Measurements from ENCODE around the gene NOL3. TPM values are rescaled to one million over a fixed set of nuclear protein-coding genes. Genes with fewer than 3 reads are reported as not detected.
A peak's percentile ranks its signal among the peaks of the same experiment; 100 is the strongest.

The NOL3 gene
- total and polyA plus RNA-seq, 2 of the 13 experiments (the other 11 are each of a cell fraction or from before 2014, with no cell fraction given) = 5.7 to 20.5 TPM

DNA sequence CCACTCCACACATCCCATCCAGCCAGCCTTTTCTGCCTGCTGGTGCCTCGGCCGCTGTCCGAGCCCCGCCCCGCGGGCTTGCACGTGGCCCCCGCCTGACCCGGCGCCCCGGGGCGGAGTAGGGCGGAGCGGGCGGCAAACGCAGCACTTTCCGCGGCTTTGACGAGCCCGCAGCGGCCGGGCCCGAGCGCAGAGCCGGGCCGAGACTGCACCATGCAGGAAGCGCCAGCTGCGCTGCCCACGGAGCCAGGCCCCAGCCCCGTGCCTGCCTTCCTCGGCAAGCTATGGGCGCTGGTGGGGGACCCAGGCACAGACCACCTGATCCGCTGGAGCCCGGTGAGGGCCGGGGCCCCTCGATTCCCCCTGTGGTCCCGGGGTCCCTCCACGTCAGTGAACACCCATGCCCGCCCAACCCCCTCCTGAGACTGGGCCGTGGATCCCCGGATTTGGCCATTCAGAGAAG, 5.7 kb upstream of the NOL3 start, which contains the start of gene HSF4 (continued):
- TF ChIP-seq ZNF468 (CRISPR knock-in tag; IDR thresholded peaks at IDR 0.05) = peak; percentile 78; the same call in 1 of the 2 replicates
- TF ChIP-seq, protein P1, sequence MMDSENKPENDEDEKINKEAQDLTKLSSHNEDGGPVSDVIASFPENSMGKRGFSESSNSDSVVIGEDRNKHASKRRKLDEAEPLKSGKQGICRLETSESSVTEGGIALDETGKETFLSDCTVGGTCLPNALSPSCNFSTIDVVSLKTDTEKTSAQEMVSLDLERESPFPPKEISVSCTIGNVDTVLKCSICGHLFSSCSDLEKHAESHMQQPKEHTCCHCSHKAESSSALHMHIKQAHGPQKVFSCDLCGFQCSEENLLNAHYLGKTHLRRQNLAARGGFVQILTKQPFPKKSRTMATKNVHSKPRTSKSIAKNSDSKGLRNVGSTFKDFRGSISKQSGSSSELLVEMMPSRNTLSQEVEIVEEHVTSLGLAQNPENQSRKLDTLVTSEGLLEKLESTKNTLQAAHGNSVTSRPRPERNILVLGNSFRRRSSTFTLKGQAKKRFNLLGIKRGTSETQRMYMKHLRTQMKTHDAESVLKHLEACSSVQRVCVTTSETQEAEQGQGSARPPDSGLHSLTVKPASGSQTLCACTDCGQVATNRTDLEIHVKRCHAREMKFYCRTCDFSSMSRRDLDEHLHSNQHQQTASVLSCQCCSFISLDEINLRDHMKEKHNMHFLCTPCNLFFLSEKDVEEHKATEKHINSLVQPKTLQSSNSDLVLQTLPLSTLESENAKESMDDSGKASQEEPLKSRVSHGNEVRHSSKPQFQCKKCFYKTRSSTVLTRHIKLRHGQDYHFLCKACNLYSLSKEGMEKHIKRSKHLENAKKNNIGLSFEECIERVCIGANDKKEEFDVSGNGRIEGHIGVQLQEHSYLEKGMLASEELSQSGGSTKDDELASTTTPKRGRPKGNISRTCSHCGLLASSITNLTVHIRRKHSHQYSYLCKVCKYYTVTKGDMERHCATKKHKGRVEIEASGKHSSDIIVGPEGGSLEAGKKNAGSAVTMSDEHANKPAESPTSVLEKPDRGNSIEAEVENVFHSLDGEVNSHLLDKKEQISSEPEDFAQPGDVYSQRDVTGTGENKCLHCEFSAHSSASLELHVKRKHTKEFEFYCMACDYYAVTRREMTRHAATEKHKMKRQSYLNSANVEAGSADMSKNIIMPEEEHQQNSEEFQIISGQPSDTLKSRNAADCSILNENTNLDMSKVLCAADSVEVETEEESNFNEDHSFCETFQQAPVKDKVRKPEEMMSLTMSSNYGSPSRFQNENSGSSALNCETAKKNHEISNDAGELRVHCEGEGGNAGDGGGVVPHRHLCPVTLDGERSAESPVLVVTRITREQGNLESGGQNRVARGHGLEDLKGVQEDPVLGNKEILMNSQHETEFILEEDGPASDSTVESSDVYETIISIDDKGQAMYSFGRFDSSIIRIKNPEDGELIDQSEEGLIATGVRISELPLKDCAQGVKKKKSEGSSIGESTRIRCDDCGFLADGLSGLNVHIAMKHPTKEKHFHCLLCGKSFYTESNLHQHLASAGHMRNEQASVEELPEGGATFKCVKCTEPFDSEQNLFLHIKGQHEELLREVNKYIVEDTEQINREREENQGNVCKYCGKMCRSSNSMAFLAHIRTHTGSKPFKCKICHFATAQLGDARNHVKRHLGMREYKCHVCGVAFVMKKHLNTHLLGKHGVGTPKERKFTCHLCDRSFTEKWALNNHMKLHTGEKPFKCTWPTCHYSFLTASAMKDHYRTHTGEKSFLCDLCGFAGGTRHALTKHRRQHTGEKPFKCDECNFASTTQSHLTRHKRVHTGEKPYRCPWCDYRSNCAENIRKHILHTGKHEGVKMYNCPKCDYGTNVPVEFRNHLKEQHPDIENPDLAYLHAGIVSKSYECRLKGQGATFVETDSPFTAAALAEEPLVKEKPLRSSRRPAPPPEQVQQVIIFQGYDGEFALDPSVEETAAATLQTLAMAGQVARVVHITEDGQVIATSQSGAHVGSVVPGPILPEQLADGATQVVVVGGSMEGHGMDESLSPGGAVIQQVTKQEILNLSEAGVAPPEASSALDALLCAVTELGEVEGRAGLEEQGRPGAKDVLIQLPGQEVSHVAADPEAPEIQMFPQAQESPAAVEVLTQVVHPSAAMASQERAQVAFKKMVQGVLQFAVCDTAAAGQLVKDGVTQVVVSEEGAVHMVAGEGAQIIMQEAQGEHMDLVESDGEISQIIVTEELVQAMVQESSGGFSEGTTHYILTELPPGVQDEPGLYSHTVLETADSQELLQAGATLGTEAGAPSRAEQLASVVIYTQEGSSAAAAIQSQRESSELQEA (CRISPR knock-in tag; IDR thresholded peaks at IDR 0.05; ENCODE audit: not compliant biosample characterization) = peak; percentile 88
- TF ChIP-seq ZNF703 (CRISPR knock-in tag; IDR thresholded peaks at IDR 0.05; ENCODE audit: borderline replicate concordance) = no peak; the same call in 1 of the 2 replicates
- TF ChIP-seq, protein P2, sequence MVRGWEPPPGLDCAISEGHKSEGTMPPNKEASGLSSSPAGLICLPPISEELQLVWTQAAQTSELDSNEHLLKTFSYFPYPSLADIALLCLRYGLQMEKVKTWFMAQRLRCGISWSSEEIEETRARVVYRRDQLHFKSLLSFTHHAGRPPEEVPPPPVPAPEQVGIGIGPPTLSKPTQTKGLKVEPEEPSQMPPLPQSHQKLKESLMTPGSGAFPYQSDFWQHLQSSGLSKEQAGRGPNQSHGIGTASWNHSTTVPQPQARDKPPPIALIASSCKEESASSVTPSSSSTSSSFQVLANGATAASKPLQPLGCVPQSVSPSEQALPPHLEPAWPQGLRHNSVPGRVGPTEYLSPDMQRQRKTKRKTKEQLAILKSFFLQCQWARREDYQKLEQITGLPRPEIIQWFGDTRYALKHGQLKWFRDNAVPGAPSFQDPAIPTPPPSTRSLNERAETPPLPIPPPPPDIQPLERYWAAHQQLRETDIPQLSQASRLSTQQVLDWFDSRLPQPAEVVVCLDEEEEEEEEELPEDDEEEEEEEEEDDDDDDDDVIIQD (CRISPR knock-in tag; IDR thresholded peaks at IDR 0.05; ENCODE audit: low read depth) = no peak
- TF ChIP-seq ZNF556 (CRISPR knock-in tag; IDR thresholded peaks at IDR 0.05; ENCODE audit: borderline replicate concordance) = no peak
- no peak for TF ChIP-seq ZNF678 (CRISPR knock-in tag; IDR thresholded peaks at IDR 0.05)
- peak; percentile 95 for TF ChIP-seq ARHGAP35 (CRISPR knock-in tag; IDR thresholded peaks at IDR 0.05; ENCODE audit: borderline replicate concordance)
- peak; percentile 91; the same call in 1 of the 2 replicates for TF ChIP-seq ISX (CRISPR knock-in tag; conservative IDR thresholded peaks at IDR 0.05)
- TF ChIP-seq DR1 (CRISPR knock-in tag; IDR thresholded peaks at IDR 0.05) = no peak; the same call in 1 of the 2 replicates
- TF ChIP-seq ZNF451 (CRISPR knock-in tag; IDR thresholded peaks at IDR 0.05) = peak; percentile 89; the same call in 1 of the 2 replicates
- no peak; the same call in 1 of the 2 replicates for TF ChIP-seq MEIS1 (CRISPR knock-in tag; IDR thresholded peaks at IDR 0.05; ENCODE audit: borderline replicate concordance)
- TF ChIP-seq, protein P3, sequence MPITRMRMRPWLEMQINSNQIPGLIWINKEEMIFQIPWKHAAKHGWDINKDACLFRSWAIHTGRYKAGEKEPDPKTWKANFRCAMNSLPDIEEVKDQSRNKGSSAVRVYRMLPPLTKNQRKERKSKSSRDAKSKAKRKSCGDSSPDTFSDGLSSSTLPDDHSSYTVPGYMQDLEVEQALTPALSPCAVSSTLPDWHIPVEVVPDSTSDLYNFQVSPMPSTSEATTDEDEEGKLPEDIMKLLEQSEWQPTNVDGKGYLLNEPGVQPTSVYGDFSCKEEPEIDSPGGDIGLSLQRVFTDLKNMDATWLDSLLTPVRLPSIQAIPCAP (CRISPR knock-in tag; IDR thresholded peaks at IDR 0.05; ENCODE audit: low read depth) = 0 out of 2 replicates have a peak, but pooled peaks have one; percentile 75
- TF ChIP-seq HNRNPUL1 (IDR thresholded peaks at IDR 0.05; ENCODE audit: low read depth, low read length) = no peak
- TF ChIP-seq FOXM1 (CRISPR knock-in tag; IDR thresholded peaks at IDR 0.05) = no peak
- TF ChIP-seq ZNF207 (IDR thresholded peaks at IDR 0.05; ENCODE audit: borderline replicate concordance) = no peak
- TF ChIP-seq TEAD2 (CRISPR knock-in tag; IDR thresholded peaks at IDR 0.05) = peak; percentile 75; the same call in 1 of the 2 replicates
- no peak for TF ChIP-seq ZSCAN30 (CRISPR knock-in tag; IDR thresholded peaks at IDR 0.05)
- peak; percentile 93 for TF ChIP-seq HNRNPLL (IDR thresholded peaks at IDR 0.05; ENCODE audit: low read depth, low read length, poor library complexity, severe bottlenecking)
- TF ChIP-seq, protein P4, sequence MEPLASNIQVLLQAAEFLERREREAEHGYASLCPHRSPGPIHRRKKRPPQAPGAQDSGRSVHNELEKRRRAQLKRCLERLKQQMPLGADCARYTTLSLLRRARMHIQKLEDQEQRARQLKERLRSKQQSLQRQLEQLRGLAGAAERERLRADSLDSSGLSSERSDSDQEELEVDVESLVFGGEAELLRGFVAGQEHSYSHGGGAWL (CRISPR knock-in tag; IDR thresholded peaks at IDR 0.05) = peak; percentile 83; the same call in 1 of the 2 replicates
